Measurements from ENCODE around the gene KLHDC9.
"Not testable (repeated sequence)": the region's sequence is repeated elsewhere in the genome, so short reads cannot be mapped to it uniquely, and the experiment has no call there.

KLHDC9 gene, protein sequence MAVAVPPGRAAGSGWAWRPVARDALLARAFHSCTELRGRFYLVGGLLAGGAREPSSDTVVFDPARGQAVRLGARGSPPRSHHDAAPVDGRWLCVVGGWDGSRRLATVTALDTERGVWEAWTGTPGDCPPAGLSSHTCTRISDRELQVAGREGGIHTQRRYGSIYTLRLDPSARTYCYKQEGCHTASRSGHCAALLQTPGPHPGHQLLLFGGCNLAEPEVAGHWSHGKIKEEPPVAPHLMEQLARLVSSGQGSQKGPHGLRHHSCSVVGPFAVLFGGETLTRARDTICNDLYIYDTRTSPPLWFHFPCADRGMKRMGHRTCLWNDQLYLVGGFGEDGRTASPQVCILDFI

GRCh38 chr1:161098210-161099068 is at the start of gene KLHDC9:
Gene KLHDC9, plus strand, starts transcription at chr1:161098361. Its CDS starts 175 bp downstream, at chr1:161098536.
- DNase-seq: peak; percentile 81

DNA sequence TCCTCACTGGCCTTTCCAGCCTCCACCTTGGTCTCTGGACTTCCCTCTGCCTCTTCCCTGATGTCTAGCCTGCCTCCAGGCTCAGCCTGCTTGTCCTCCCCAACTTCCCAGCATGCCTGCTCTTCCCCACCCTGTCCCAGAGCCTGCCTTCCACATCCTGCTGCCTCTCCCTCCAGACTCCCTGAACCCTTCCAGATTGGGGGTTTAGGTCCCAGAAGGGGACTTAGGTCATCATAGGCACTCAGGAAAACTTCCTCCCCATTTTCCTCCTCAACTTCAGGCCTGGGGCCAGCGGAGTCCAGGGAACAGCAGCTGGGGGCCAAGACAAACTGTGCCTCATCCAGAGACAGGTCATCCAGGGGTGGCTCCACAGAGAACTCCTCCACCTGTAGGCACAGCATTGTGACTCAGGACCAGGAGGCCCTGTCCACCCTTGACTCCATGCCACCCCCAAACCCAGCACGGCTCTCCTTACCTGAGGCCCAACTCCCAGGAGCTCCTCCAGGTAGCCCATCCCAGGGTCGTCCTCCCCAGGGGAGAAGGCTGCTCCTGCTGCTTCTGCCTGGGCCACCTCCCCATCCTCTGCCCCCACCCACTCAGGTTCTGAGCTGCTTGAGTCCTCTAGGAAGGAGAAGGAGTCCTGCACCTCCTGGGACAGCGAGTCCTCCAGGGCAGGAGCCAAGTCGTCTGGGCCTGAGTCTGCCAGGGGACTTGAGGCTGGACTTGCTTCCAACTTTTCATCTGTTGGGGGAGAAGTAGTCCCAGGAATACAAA is 49.0 kb upstream of the KLHDC9 start:
- no peak for DNase-seq

- no peak for DNase-seq
Observed at GRCh38 chr1:161051219-161051618, 46.9 kb upstream of the KLHDC9 start.

DNA sequence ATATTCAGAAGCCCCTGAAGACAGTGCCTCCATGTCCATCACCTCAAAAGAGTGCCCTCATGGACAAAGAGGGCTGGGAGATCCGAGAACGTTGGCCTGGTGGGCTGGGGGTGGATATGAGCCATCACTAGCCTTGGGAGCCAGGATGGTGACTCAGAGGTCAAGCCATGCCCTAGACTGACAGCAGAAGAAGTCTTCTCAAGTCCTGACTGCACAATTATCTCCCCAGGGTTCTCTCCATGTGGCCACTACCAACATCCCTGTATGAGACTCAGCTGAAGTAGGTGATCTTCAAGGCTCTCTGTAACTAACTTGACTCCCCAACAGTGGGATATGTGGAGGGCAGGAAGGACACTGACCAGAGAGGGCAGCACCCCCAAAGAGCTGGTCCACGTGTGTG is 45.3 kb upstream of the KLHDC9 start:
- DNase-seq: no peak

GRCh38 chr1:161054232-161054631 is 43.9 kb upstream of the KLHDC9 start:
- DNase-seq: no peak

- DNase-seq: no peak
Observed at GRCh38 chr1:161054805-161055204, 43.4 kb upstream of the KLHDC9 start.

GRCh38 chr1:161059293-161059692 is 38.9 kb upstream of the KLHDC9 start:
- no peak for DNase-seq

DNA sequence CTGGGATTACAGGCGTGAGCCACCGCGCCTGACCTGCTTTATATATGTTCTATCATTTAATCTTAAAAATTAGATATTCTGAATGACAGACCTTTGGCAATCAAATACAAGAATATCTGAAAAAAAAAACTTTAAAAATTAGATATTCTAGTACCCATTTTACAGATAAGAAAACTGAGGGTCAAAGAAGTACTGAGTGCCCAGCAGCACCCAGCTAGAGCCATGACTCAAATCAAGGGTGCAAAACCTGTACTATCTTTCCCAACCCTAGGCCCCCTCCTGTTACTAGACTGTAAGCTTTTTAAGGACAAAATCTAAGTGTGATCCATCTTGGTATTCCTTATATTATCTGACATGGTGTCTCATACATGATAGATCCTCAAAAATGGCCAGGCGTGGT is 36.7 kb upstream of the KLHDC9 start:
- DNase-seq: no peak

- DNase-seq: not testable (repeated sequence)
Observed at GRCh38 chr1:161063936-161064335, 34.2 kb upstream of the KLHDC9 start.

DNA sequence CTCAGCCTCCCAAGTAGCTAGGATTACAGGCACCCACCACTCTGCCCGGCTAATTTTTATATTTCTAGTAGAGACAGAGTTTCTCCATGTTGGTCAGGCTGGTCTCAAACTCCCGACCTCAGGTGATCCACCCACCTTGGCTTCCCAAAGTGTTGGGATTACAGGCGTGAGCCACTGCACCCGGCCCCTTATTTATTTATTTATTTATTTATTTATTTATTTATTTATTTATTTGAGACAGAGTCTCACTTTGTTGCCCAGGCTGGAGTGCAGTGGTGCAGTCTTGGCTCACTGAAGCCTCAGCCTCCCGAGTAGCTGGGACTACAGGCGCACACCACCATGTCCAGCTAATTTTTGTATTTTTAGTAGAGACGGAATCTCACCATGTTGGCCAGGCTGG is 32.5 kb upstream of the KLHDC9 start:
- not testable (repeated sequence) for DNase-seq

- DNase-seq: no peak
Observed at GRCh38 chr1:161066694-161067093, 31.5 kb upstream of the KLHDC9 start.

- no peak for DNase-seq
Observed at GRCh38 chr1:161068306-161069234, 29.6 kb upstream of the KLHDC9 start.

DNA sequence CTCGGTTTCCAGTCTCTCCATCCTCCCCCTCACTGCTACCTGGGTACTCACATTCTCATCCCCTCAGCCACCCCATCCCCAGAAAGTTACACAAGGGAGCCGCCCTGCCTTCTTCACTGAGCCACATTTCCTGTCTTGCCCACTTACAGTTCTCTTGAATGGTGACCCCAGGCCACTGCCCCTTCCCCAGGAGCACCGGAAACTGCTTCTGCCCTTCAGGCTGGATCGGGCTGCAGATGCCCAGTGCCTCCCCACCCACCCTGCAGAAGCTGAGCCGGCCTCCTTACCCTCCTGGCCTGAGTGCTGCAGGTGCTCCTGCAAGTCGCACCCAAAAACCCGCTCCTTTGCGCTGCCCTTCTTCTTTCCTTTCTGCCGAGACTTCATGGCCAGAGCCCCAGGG is 28.9 kb upstream of the KLHDC9 start:
- no peak for DNase-seq

- DNase-seq: no peak
Observed at GRCh38 chr1:161069731-161070270, 28.4 kb upstream of the KLHDC9 start, which contains the start of gene ARHGAP30. Gene ARHGAP30, minus strand, starts transcription at chr1:161069891. Its CDS starts 267 bp downstream, at chr1:161069624.

DNA sequence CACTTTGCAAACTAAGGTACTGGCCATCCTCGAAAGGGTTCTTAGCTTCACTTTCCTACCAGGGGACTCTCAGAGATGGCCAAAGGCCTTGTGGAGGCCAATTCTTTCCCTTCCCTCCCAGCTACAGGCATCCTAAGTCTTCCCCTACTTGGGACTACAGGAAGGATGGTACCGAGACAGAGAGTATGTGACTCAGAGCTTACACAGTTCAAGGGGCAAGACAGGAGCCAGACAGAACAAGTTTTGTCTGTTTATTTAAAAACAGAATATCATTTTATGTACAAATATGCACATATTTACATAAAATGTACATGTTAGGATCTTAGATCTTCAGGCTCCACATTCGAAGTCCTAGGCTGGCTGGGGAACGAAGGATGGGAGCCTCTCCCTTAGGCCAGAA is 27.4 kb upstream of the KLHDC9 start:
- DNase-seq: no peak

- DNase-seq: no peak
Observed at GRCh38 chr1:161071886-161072371, 26.2 kb upstream of the KLHDC9 start.

- no peak for DNase-seq
Observed at GRCh38 chr1:161072751-161073449, 25.3 kb upstream of the KLHDC9 start.

GRCh38 chr1:161073474-161074121 is 24.6 kb upstream of the KLHDC9 start:
- DNase-seq: no peak

GRCh38 chr1:161074676-161075368 is 23.3 kb upstream of the KLHDC9 start:
- DNase-seq: no peak

- DNase-seq: no peak
Observed at GRCh38 chr1:161076410-161076809, 21.8 kb upstream of the KLHDC9 start.

Measured in DMS79 treated with DMSO at 0.1 percent for 48 hours (cell line).